Panc1 (cell line): ENCODE measurements around the gene TPST2. TPM values are rescaled to one million over a fixed set of nuclear protein-coding genes. Genes with fewer than 3 reads are reported as not detected.

Experiments
- ATAC-seq: fragments of 200-7000 bp; cut with Tn5 transposase; 2 replicates; pipeline ENCODE4 v1.9.1; 2020; ENCODE audit warnings: mild to moderate bottlenecking, moderate library complexity
- BruUV-seq: library from RNA; stranded (reverse); fragments of 400-500 nt; replicated peaks from 2 replicates; lab custom pipeline; 2021; lab: Mats Ljungman, UMichigan
- CTCF ChIA-PET: fragments of 300-600 bp; sonication (Branson Sonifier 250); formaldehyde crosslinking; loops from one replicate; lab custom pipeline; 2022; ENCODE audit warnings: antibody characterized with exemption; lab: Charles Lee
- POLR2A ChIA-PET: fragments of 300-600 bp; sonication (Branson Sonifier 250); formaldehyde crosslinking; loops from one replicate; lab custom pipeline; 2022; ENCODE audit warnings: antibody characterized with exemption; lab: Charles Lee
- DNase-seq: peaks from one replicate; pipeline ENCODE4 v3.0.0-alpha.2; 2010; ENCODE audit warnings: low read depth, low spot score
- H3K27ac ChIP-seq: 2 replicates; pipeline ENCODE4 v1.5.1; 2011; ENCODE audit warnings: mild to moderate bottlenecking, low read length, inconsistent platforms
- H3K27me3 ChIP-seq: fragments of 200-500 bp; sonication (Bioruptor generic); 2 replicates; pipeline ENCODE4 v1.6.0; 2014; ENCODE audit warnings: low read length, inconsistent platforms; ENCODE audit not compliant: control insufficient read depth, insufficient read depth
- H3K36me3 ChIP-seq: fragments of 200-500 bp; sonication (Bioruptor generic); 2 replicates; pipeline ENCODE4 v1.5.1; 2014; ENCODE audit warnings: inconsistent platforms, mild to moderate bottlenecking, low read length, moderate library complexity; ENCODE audit not compliant: control insufficient read depth, insufficient read depth
- H3K4me1 ChIP-seq: 2 replicates; pipeline ENCODE4 v1.5.1; 2011; ENCODE audit warnings: inconsistent platforms, mild to moderate bottlenecking, low read length, moderate library complexity; ENCODE audit not compliant: control insufficient read depth, insufficient read depth
- H3K4me3 ChIP-seq, 2 experiments: 2 replicates each; pipeline ENCODE4 v1.5.1; 2011 to 2012; ENCODE audit warnings: low read depth in 2 of 2, low read length in 2 of 2, mild to moderate bottlenecking in 2 of 2, inconsistent platforms in 1 of 2, moderate library complexity in 1 of 2
- H3K9me3 ChIP-seq: fragments of 200-500 bp; sonication (Bioruptor generic); 2 replicates; pipeline ENCODE4 v1.5.1; 2014; ENCODE audit warnings: low read depth, mild to moderate bottlenecking, inconsistent platforms, low read length, moderate library complexity; ENCODE audit not compliant: control insufficient read depth, insufficient read depth
- POLR2AphosphoS5 ChIP-seq: IDR thresholded peaks from 2 replicates; pipeline ENCODE4 v1.6.1; 2012; ENCODE audit warnings: mild to moderate bottlenecking, low read depth, low read length, moderate library complexity
- SIN3A ChIP-seq: IDR thresholded peaks from 2 replicates; pipeline ENCODE4 v1.6.1; 2012; ENCODE audit warnings: low read depth, mild to moderate bottlenecking, low read length, moderate library complexity, borderline replicate concordance; ENCODE audit not compliant: insufficient read depth
- TCF7L2 ChIP-seq: IDR thresholded peaks from 2 replicates; pipeline ENCODE4 v1.6.1; 2011; ENCODE audit warnings: mild to moderate bottlenecking, low read depth, low read length, inconsistent platforms
- in situ Hi-C: cut with HindIII; loops from 2 replicates; pipeline ENCODE4 v1.10.0; 2016; ENCODE audit warnings: low sequenced_read_pairs, low pct_unique_long_range_greater_than_20kb
- intact Hi-C: fragments of 100-400 bp; cut with micrococcal nuclease; formaldehyde crosslinking; loops from one replicate; pipeline ENCODE4 v1.10.0; 2022; ENCODE audit not compliant: unreplicated experiment
- total RNA-seq: library from RNA; stranded (reverse); gene quantifications from one replicate; pipeline ENCODE4 v1.2.1, GENCODE V29; 2021; ENCODE audit not compliant: unreplicated experiment
- TF ChIP-seq, protein P1 (sequence below): fragments of 450-650 bp; IDR thresholded peaks from 2 replicates; pipeline ENCODE4 v1.5.1; 2017; ENCODE audit warnings: mild to moderate bottlenecking
- TF ChIP-seq, protein P2 (sequence below), 2 experiments: IDR thresholded peaks; 2 replicates each; pipeline ENCODE4 v1.6.1; 2011 to 2012; ENCODE audit warnings: low read depth in 2 of 2, control low read depth in 1 of 2, low read length in 1 of 2, mild to moderate bottlenecking in 1 of 2, moderate library complexity in 1 of 2; ENCODE audit not compliant: insufficient read depth in 1 of 2

The TPST2 gene
- total RNA-seq, 1 experiment from 2014 or later, result 7.1 TPM

DNA sequence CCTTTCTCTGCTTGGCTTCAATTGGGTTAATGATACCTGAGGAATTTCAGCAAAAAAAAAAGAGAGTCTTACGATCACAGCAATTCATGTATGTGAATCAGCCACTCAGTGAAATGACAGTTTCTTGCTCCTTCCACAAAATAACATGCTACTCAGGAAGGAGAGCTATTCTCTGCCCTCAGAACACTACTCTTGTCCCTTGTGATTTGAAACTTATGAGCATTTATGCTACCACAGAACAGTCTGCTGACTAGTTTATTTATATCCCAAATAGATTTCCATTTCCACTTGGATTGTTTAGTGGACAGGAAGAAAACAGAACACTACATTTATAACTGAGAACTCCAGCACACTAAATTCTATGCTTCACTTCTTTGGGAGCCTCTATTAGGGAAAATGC is 86.2 kb downstream of the TPST2 start:
- TF ChIP-seq SIN3A (no peak), TCF7L2 (no peak)
- TF ChIP-seq, protein P1, sequence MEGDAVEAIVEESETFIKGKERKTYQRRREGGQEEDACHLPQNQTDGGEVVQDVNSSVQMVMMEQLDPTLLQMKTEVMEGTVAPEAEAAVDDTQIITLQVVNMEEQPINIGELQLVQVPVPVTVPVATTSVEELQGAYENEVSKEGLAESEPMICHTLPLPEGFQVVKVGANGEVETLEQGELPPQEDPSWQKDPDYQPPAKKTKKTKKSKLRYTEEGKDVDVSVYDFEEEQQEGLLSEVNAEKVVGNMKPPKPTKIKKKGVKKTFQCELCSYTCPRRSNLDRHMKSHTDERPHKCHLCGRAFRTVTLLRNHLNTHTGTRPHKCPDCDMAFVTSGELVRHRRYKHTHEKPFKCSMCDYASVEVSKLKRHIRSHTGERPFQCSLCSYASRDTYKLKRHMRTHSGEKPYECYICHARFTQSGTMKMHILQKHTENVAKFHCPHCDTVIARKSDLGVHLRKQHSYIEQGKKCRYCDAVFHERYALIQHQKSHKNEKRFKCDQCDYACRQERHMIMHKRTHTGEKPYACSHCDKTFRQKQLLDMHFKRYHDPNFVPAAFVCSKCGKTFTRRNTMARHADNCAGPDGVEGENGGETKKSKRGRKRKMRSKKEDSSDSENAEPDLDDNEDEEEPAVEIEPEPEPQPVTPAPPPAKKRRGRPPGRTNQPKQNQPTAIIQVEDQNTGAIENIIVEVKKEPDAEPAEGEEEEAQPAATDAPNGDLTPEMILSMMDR, result no peak
- in situ Hi-C loops, result no loop called here
- Histone ChIP-seq H3K4me1 (no peaks in the 10 kb centered on the region), H3K27ac (no peak overlapping the region), H3K4me3 (no peak overlapping the region), H3K9me3 (no peaks in the 10 kb centered on the region), H3K27me3 (no peaks in the 10 kb centered on the region), H3K36me3 (peaks cover 19% of the 10 kb centered on the region)
- CTCF ChIA-PET, result no interaction called here
- ATAC-seq (no peak), DNase-seq (no peak)
- intact Hi-C loops, result no loop called here
- BruUV-seq, result no TSS peak
- POLR2A ChIA-PET, result no interaction called here

DNA sequence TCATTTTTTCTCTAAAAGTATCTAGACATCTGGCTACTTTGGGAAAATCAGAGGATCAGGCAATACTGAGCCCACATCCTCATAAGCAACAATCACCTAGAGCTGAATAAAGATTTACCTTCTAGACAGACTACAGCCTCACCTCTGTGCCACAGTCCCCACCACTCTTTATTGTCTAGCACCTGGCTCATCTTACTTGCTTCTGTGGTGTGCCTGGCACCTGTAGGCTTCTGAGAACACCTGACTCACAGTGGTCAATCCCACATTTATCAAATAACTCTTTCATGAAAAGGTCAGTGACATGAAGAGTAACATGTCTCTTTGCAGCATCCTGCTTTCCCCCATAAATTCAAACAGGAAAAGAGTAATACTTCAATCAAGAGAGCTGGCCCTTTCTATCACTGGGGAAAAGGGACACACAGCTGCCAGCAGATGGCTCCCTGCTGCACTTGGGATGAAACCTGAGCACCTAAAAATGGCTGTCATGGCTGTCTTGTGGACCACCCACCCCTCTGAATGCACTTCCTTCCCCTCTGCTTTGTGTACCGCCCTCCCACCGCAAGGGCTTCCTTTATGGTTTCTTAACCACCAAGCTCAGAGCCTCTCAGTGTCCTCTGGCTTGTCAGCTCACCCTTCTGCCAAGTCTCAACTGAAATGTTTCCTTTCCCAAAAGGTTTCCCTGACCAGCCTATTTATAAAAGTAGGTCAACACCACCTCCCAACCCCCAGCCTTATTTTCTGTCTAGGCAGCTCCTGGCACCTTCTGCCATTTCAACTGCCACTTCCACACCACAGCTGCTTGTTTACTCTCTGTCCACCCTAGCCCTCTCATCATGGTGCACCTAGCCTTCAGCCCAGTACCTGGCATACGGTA is 87.0 kb downstream of the TPST2 start:
- no peak overlapping the region for H3K4me3 ChIP-seq
- TF ChIP-seq POLR2AphosphoS5, result no peak
- TF ChIP-seq, protein P1, result peak; percentile 68
- ATAC-seq, result 0 out of 2 replicates have a peak, but pooled peaks have one; percentile 60
- no peaks in the 10 kb centered on the region for H3K4me1 ChIP-seq
- H3K9me3 ChIP-seq, result no peaks in the 10 kb centered on the region
- ChIA-PET CTCF (interaction anchor here (0.5 kb wide), 1 partner anchor 161 kb away, joined by 3 read pairs; no protein-coding TSS in a partner anchor), POLR2A (no interaction called here)
- no TSS peak for BruUV-seq
- DNase-seq, result no peak
- intact Hi-C loops (no loop called here), in situ Hi-C loops (no loop called here)
- H3K36me3 ChIP-seq, result peaks cover 22% of the 10 kb centered on the region
- no peak overlapping the region for H3K27ac ChIP-seq
- H3K27me3 ChIP-seq, result no peaks in the 10 kb centered on the region

DNA sequence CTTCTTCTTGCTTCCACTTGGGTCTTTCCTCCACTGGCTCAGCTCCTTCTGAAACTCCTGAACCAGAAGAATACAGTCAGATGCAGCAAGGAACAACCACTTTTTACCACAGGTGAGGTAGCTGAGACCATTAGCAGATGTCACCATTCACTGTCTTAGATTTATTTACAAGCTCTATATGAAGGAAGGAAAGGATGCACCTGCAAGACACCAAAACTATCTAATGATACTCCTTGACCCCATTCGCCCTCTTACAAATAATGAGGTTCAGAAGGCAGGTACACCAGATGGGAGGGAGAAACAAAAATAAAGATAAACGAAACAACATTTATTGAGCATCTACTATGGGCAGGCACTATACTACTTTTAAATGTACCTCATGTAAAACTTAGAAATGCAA is 87.9 kb downstream of the TPST2 start:
- no peaks in the 10 kb centered on the region for H3K27me3 ChIP-seq
- no TSS peak for BruUV-seq
- intact Hi-C loops, result no loop called here
- no peak overlapping the region for H3K4me3 ChIP-seq
- H3K27ac ChIP-seq, result no peak overlapping the region
- ChIA-PET POLR2A (interaction anchor here (0.7 kb wide), 1 partner anchor 71 kb away, joined by 4 read pairs; no protein-coding TSS in a partner anchor), CTCF (interaction anchor here (0.5 kb wide), 1 partner anchor 162 kb away, joined by 3 read pairs; no protein-coding TSS in a partner anchor)
- DNase-seq (no peak), ATAC-seq (no peak)
- no peaks in the 10 kb centered on the region for H3K4me1 ChIP-seq
- no peaks in the 10 kb centered on the region for H3K9me3 ChIP-seq
- H3K36me3 ChIP-seq, result peaks cover 22% of the 10 kb centered on the region
- in situ Hi-C loops, result no loop called here
- TF ChIP-seq SIN3A (no peak), POLR2AphosphoS5 (no peak), TCF7L2 (no peak)
- TF ChIP-seq, protein P2, sequence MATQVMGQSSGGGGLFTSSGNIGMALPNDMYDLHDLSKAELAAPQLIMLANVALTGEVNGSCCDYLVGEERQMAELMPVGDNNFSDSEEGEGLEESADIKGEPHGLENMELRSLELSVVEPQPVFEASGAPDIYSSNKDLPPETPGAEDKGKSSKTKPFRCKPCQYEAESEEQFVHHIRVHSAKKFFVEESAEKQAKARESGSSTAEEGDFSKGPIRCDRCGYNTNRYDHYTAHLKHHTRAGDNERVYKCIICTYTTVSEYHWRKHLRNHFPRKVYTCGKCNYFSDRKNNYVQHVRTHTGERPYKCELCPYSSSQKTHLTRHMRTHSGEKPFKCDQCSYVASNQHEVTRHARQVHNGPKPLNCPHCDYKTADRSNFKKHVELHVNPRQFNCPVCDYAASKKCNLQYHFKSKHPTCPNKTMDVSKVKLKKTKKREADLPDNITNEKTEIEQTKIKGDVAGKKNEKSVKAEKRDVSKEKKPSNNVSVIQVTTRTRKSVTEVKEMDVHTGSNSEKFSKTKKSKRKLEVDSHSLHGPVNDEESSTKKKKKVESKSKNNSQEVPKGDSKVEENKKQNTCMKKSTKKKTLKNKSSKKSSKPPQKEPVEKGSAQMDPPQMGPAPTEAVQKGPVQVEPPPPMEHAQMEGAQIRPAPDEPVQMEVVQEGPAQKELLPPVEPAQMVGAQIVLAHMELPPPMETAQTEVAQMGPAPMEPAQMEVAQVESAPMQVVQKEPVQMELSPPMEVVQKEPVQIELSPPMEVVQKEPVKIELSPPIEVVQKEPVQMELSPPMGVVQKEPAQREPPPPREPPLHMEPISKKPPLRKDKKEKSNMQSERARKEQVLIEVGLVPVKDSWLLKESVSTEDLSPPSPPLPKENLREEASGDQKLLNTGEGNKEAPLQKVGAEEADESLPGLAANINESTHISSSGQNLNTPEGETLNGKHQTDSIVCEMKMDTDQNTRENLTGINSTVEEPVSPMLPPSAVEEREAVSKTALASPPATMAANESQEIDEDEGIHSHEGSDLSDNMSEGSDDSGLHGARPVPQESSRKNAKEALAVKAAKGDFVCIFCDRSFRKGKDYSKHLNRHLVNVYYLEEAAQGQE (IDR thresholded peaks at IDR 0.05; ENCODE audit: insufficient read depth in 1 of 2, low read depth in 2 of 2, low read length in 1 of 2), result no peak
- TF ChIP-seq, protein P1, result no peak
